GM12878 (cell line): Measurements from ENCODE around the gene ZNF669.
A peak's percentile ranks its signal among the peaks of the same experiment; 100 is the strongest.

ENCODE experiments used
- CHD1 ChIP-seq: IDR thresholded peaks from 2 replicates; pipeline ENCODE4 v1.6.1; 2012; ENCODE audit warnings: low read depth, low read length, improper control_type of control experiment
- EGR1 ChIP-seq, 2 experiments: IDR thresholded peaks; 1 replicate in 1 of 2; 2 replicates in 1 of 2; pipeline ENCODE4 v1.6.1; 2011 to 2012; ENCODE audit warnings: low read depth in 2 of 2, low read length in 2 of 2, borderline replicate concordance in 1 of 2, mild to moderate bottlenecking in 1 of 2, moderate library complexity in 1 of 2
- EP300 ChIP-seq, 2 experiments: fragments of 150-350 bp in 1 of 2; IDR thresholded peaks; 2 replicates each; pipeline ENCODE4 v1.6.1; 2011 to 2012; ENCODE audit warnings: low read depth in 2 of 2, low read length in 2 of 2, borderline replicate concordance in 1 of 2, improper control_type of control experiment in 1 of 2, inconsistent platforms in 1 of 2; ENCODE audit not compliant: control insufficient read depth in 1 of 2
- NFYB ChIP-seq: IDR thresholded peaks from 2 replicates; pipeline ENCODE4 v1.6.1; 2011; ENCODE audit warnings: low read depth, mild to moderate bottlenecking, low read length, improper control_type of control experiment, moderate library complexity; ENCODE audit not compliant: insufficient read depth
- POLR2A ChIP-seq: IDR thresholded peaks from 2 replicates; pipeline ENCODE4 v1.6.1; 2011; ENCODE audit warnings: low read depth, mild to moderate bottlenecking, low read length
- RAD51 ChIP-seq: fragments of 450-650 bp; IDR thresholded peaks from 2 replicates; pipeline ENCODE4 v1.6.1; 2016; ENCODE audit warnings: moderate library complexity, mild to moderate bottlenecking, inconsistent platforms
- REST ChIP-seq: IDR thresholded peaks from 2 replicates; pipeline ENCODE4 v1.6.1; 2012; ENCODE audit warnings: mild to moderate bottlenecking, low read depth, low read length
- TF ChIP-seq, protein P1 (sequence below), 3 experiments: IDR thresholded peaks in 2 of 3; conservative IDR thresholded peaks in 1 of 3; 2 replicates each; pipeline ENCODE4 v1.5.1; 2011; ENCODE audit warnings: low read depth in 3 of 3, low read length in 3 of 3, mild to moderate bottlenecking in 3 of 3, control low read depth in 2 of 3, moderate library complexity in 2 of 3, inconsistent platforms in 1 of 3, mixed read lengths in 1 of 3; ENCODE audit not compliant: control insufficient read depth in 2 of 3, insufficient read depth in 1 of 3; ENCODE audit errors: extremely low read depth in 1 of 3
- TF ChIP-seq, protein P2 (sequence below): fragments of 450-650 bp; IDR thresholded peaks from 2 replicates; pipeline ENCODE4 v1.6.1; 2014; ENCODE audit warnings: mild to moderate bottlenecking

- TF ChIP-seq REST (no peak), EGR1 (IDR thresholded peaks at IDR 0.05; ENCODE audit: borderline replicate concordance in 1 of 2, low read depth in 2 of 2, low read length in 2 of 2) (peak in 1 of 2 experiments; percentile 67; a peak in 1 of 3 replicates), RAD51 (peak; percentile 76), CHD1 (no peak), NFYB (peak; percentile 96), EP300 (IDR thresholded peaks at IDR 0.05; ENCODE audit: borderline replicate concordance in 1 of 2, control insufficient read depth in 1 of 2, low read depth in 2 of 2, low read length in 2 of 2) (no peak), POLR2A (peak; percentile 93)
- TF ChIP-seq, protein P1, sequence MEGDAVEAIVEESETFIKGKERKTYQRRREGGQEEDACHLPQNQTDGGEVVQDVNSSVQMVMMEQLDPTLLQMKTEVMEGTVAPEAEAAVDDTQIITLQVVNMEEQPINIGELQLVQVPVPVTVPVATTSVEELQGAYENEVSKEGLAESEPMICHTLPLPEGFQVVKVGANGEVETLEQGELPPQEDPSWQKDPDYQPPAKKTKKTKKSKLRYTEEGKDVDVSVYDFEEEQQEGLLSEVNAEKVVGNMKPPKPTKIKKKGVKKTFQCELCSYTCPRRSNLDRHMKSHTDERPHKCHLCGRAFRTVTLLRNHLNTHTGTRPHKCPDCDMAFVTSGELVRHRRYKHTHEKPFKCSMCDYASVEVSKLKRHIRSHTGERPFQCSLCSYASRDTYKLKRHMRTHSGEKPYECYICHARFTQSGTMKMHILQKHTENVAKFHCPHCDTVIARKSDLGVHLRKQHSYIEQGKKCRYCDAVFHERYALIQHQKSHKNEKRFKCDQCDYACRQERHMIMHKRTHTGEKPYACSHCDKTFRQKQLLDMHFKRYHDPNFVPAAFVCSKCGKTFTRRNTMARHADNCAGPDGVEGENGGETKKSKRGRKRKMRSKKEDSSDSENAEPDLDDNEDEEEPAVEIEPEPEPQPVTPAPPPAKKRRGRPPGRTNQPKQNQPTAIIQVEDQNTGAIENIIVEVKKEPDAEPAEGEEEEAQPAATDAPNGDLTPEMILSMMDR (IDR thresholded peaks at IDR 0.05 in 2 of 3, conservative IDR thresholded peaks at IDR 0.05 in 1 of 3; ENCODE audit: control insufficient read depth in 2 of 3, extremely low read depth in 1 of 3, insufficient read depth in 1 of 3, low read depth in 3 of 3, low read length in 3 of 3): no peak
- TF ChIP-seq, protein P2, sequence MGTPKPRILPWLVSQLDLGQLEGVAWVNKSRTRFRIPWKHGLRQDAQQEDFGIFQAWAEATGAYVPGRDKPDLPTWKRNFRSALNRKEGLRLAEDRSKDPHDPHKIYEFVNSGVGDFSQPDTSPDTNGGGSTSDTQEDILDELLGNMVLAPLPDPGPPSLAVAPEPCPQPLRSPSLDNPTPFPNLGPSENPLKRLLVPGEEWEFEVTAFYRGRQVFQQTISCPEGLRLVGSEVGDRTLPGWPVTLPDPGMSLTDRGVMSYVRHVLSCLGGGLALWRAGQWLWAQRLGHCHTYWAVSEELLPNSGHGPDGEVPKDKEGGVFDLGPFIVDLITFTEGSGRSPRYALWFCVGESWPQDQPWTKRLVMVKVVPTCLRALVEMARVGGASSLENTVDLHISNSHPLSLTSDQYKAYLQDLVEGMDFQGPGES: no peak
Observed at GRCh38 chr1:247103859-247104591, at the start of gene ZNF669.
